Activated T-helper 2 cell treated with anti-CD3 and anti-CD28 coated beads, Interferon-gamma antibody, Interleukin-2, Interleukin-4, amounts not matched to agents 10 μg/mL and 5 μg/mL and 100 μg/mL, durations not matched to agents 14 hours and 24 hours and 36 hours (primary cell): ENCODE measurements around the gene RACGAP1. TPM values are rescaled to one million over a fixed set of nuclear protein-coding genes. Genes with fewer than 3 reads are reported as not detected.

Experiments
- DNase-seq: peaks from one replicate; pipeline ENCODE4 v3.0.0; 2021; ENCODE audit warnings: low spot score
- H3K27ac Mint-ChIP-seq: one replicate; pipeline ENCODE4 v1.8.0; 2021; ENCODE audit warnings: mixed read lengths
- H3K27me3 Mint-ChIP-seq: one replicate; pipeline ENCODE4 v1.8.0; 2021; ENCODE audit warnings: low read depth, mixed read lengths
- H3K36me3 Mint-ChIP-seq: one replicate; pipeline ENCODE4 v1.8.0; 2021; ENCODE audit warnings: low read depth, mixed read lengths
- H3K4me1 Mint-ChIP-seq: one replicate; pipeline ENCODE4 v1.8.0; 2021; ENCODE audit warnings: low read depth, mixed read lengths
- H3K4me3 Mint-ChIP-seq: one replicate; pipeline ENCODE4 v1.8.0; 2021; ENCODE audit warnings: low read depth, mild to moderate bottlenecking, moderate library complexity, mixed read lengths
- H3K9me3 Mint-ChIP-seq: one replicate; pipeline ENCODE4 v1.8.0; 2021; ENCODE audit warnings: mixed read lengths
- intact Hi-C: fragments of 100-400 bp; cut with micrococcal nuclease; formaldehyde crosslinking; loops from one replicate; pipeline ENCODE4 v1.15.1; 2023
- total RNA-seq: library from RNA; stranded (reverse); gene quantifications from 2 replicates; pipeline ENCODE4 v1.2.3, GENCODE V29; 2022

Gene RACGAP1
- total RNA-seq, 1 donor from 2014 or later: 77.8 TPM

GRCh38 chr12:49966511-49967041 is 58.7 kb downstream of the RACGAP1 start:
- Mint-ChIP-seq H3K4me1 (peaks cover 6% of the 10 kb centered on the region), H3K9me3 (no peaks in the 10 kb centered on the region), H3K4me3 (no peak overlapping the region), H3K27ac (no peak overlapping the region), H3K27me3 (peaks cover 32% of the 10 kb centered on the region), H3K36me3 (no peaks in the 10 kb centered on the region)
- DNase-seq: no peak
- intact Hi-C loops: loop anchor here (1.0 kb wide), 2 partner anchors 90 to 104 kb away; no protein-coding TSS in a partner anchor

GRCh38 chr12:49965836-49966235 is 59.5 kb downstream of the RACGAP1 start:
- Mint-ChIP-seq H3K27me3 (peaks cover 32% of the 10 kb centered on the region), H3K4me3 (no peak overlapping the region), H3K9me3 (no peaks in the 10 kb centered on the region), H3K27ac (no peak overlapping the region), H3K4me1 (peaks cover 6% of the 10 kb centered on the region), H3K36me3 (no peaks in the 10 kb centered on the region)
- intact Hi-C loops: no loop called here
- no peak for DNase-seq

GRCh38 chr12:49964849-49965624 is 60.3 kb downstream of the RACGAP1 start:
- H3K27me3 Mint-ChIP-seq: peaks cover 40% of the 10 kb centered on the region
- H3K36me3 Mint-ChIP-seq: peaks cover 3% of the 10 kb centered on the region
- no peaks in the 10 kb centered on the region for H3K9me3 Mint-ChIP-seq
- DNase-seq: no peak
- H3K27ac Mint-ChIP-seq: no peak overlapping the region
- intact Hi-C loops: no loop called here
- no peak overlapping the region for H3K4me3 Mint-ChIP-seq
- H3K4me1 Mint-ChIP-seq: peaks cover 13% of the 10 kb centered on the region

- intact Hi-C loops: no loop called here
- Mint-ChIP-seq H3K27ac (no peak overlapping the region), H3K36me3 (peaks cover 3% of the 10 kb centered on the region), H3K4me3 (no peak overlapping the region), H3K27me3 (peaks cover 48% of the 10 kb centered on the region), H3K4me1 (peaks cover 13% of the 10 kb centered on the region), H3K9me3 (no peaks in the 10 kb centered on the region)
- DNase-seq: no peak
Measured at GRCh38 chr12:49963976-49964815, 61.1 kb downstream of the RACGAP1 start.

- no peak overlapping the region for H3K4me3 Mint-ChIP-seq
- peaks cover 58% of the 10 kb centered on the region for H3K27me3 Mint-ChIP-seq
- peaks cover 13% of the 10 kb centered on the region for H3K4me1 Mint-ChIP-seq
- H3K27ac Mint-ChIP-seq: no peak overlapping the region
- DNase-seq: no peak
- intact Hi-C loops: no loop called here
- peaks cover 3% of the 10 kb centered on the region for H3K36me3 Mint-ChIP-seq
- H3K9me3 Mint-ChIP-seq: no peaks in the 10 kb centered on the region
Measured at GRCh38 chr12:49962861-49963765, 62.2 kb downstream of the RACGAP1 start.

GRCh38 chr12:49961993-49962764 is 63.1 kb downstream of the RACGAP1 start:
- Mint-ChIP-seq H3K36me3 (peaks cover 3% of the 10 kb centered on the region), H3K4me3 (no peak overlapping the region), H3K9me3 (no peaks in the 10 kb centered on the region), H3K4me1 (peaks cover 10% of the 10 kb centered on the region), H3K27me3 (peaks cover 67% of the 10 kb centered on the region), H3K27ac (no peak overlapping the region)
- DNase-seq: no peak
- intact Hi-C loops: no loop called here

- Mint-ChIP-seq H3K27me3 (peaks cover 70% of the 10 kb centered on the region), H3K4me3 (peak within 1 kb of the TSS; percentile 53), H3K9me3 (no peaks in the 10 kb centered on the region), H3K36me3 (peaks cover 3% of the 10 kb centered on the region), H3K4me1 (peaks cover 7% of the 10 kb centered on the region), H3K27ac (no peak within 1 kb of the TSS)
- no peak for DNase-seq
- intact Hi-C loops: no loop called here
Measured at GRCh38 chr12:49961111-49961922, 64.0 kb downstream of the RACGAP1 start, which contains the start of gene AQP5. Gene AQP5 (plus strand): TSS chr12:49961872. CDS start chr12:49962018, 146 bp downstream.

- Mint-ChIP-seq H3K27me3 (peaks cover 71% of the 10 kb centered on the region), H3K4me1 (peaks cover 7% of the 10 kb centered on the region), H3K9me3 (no peaks in the 10 kb centered on the region), H3K27ac (no peak overlapping the region), H3K36me3 (peaks cover 3% of the 10 kb centered on the region), H3K4me3 (peak overlapping the region; percentile 53)
- DNase-seq: no peak
- intact Hi-C loops: no loop called here
Measured at GRCh38 chr12:49960474-49961110, 64.7 kb downstream of the RACGAP1 start.

GRCh38 chr12:49959685-49960473 is 65.4 kb downstream of the RACGAP1 start:
- H3K4me3 Mint-ChIP-seq: no peak overlapping the region
- H3K9me3 Mint-ChIP-seq: no peaks in the 10 kb centered on the region
- peaks cover 7% of the 10 kb centered on the region for H3K4me1 Mint-ChIP-seq
- peaks cover 69% of the 10 kb centered on the region for H3K27me3 Mint-ChIP-seq
- peaks cover 3% of the 10 kb centered on the region for H3K36me3 Mint-ChIP-seq
- intact Hi-C loops: no loop called here
- DNase-seq: no peak
- no peak overlapping the region for H3K27ac Mint-ChIP-seq

GRCh38 chr12:49957570-49957967 is 67.7 kb downstream of the RACGAP1 start:
- no peak overlapping the region for H3K4me3 Mint-ChIP-seq
- peaks cover 7% of the 10 kb centered on the region for H3K4me1 Mint-ChIP-seq
- no peaks in the 10 kb centered on the region for H3K9me3 Mint-ChIP-seq
- no peak overlapping the region for H3K27ac Mint-ChIP-seq
- intact Hi-C loops: no loop called here
- peaks cover 65% of the 10 kb centered on the region for H3K27me3 Mint-ChIP-seq
- DNase-seq: no peak
- peaks cover 3% of the 10 kb centered on the region for H3K36me3 Mint-ChIP-seq
